Hypothalamus (tissue), 51 donors: ENCODE measurements around the gene PSMA7.

Source experiments
- DNase-seq, 51 donors: peaks; one replicate each; lab custom pipeline; 2025; lab: John Stamatoyannopoulos, UW

PSMA7 gene

GRCh38 chr20:62103508-62104233, 39.5 kb downstream of the PSMA7 start:
- DNase-seq = no peak

- no peak for DNase-seq
Observed at GRCh38 chr20:62101078-62101477, 42.1 kb downstream of the PSMA7 start.

GRCh38 chr20:62097881-62098407, 45.2 kb downstream of the PSMA7 start:
- no peak for DNase-seq

DNA sequence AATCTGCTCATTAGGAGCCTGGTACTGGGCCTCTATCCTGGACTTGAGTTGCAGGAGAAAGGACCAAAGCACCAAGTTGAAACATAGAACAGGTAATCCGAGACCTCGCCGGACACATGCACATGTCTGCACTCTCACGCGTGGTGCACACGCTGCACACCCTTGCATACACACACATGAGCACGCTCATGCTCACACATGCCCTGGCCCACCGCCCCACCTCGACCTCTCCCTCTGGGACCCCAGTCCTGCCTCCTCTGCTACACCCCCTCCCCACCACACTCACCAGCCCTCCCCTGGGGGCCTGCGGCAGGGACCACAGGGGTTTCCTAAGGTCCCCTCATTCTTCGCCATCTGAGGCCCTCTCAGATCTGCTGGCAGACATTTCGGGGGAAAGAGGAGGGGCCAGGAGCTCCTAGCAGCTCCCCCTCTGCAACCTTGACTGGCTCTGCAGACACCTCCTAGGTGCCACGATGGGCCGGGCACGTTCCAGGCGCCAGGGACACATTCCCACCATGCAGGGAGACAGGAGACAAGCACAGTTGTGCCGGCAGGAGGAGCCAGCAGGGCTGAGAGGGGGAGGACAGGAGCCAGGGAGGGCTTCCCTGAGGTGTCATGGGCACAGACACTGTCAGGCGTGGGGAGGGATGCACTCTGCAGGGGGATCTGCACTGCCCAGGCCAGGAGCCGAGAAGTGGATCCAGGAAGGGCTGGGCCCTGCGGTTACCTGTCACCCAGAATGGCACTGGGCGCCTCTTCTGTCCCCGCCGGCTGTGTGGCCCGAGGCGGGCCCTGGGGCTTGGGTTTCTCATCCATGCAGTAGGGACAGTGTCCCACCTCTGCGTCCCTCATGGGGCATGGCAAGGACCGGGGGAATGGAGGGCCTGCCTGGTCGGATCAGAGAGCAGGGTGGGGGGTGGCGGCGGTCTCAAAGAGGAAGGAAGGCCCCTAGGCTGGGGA, 46.5 kb downstream of the PSMA7 start:
- DNase-seq = no peak

DNA sequence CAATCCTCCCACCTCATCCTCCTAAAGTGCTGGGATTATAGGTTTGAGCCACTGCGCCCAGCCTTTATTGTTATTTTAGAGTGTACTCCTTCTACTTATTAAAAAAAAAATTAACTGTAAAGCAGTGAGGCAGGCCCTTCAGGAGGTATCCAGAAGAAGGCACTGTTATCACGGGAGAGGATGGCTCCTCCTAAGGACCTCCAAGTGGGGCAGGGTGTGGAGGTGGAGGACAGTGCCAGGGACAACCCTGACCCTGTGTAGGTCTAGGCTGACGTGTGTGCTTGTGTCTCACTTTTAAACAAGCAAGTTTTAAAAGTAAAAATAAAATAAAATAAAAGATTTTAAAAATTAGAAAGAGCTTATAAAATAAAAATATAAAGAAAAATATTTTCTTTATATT, 53.8 kb downstream of the PSMA7 start:
- DNase-seq = no peak

GRCh38 chr20:62088258-62089127, 54.7 kb downstream of the PSMA7 start:
- DNase-seq = no peak

- no peak for DNase-seq
Observed at GRCh38 chr20:62087632-62088031, 55.6 kb downstream of the PSMA7 start.

- DNase-seq = no peak
Observed at GRCh38 chr20:62087227-62087626, 56.0 kb downstream of the PSMA7 start.
